ENCODE results near the gene LSAMP. TPM values are rescaled to one million over a fixed set of nuclear protein-coding genes. Genes with fewer than 3 reads are reported as not detected.

Gene LSAMP
- total and polyA plus RNA-seq, 2 of the 8 experiments (the other 6 are each of a cell fraction or from before 2014, with no cell fraction given): 1.8 to 5.7 TPM

- Histone ChIP-seq H2BK120ac (replicated peaks; ENCODE audit: low read depth, low read length) (no peak overlapping the region), H2BK20ac (ENCODE audit: low read length) (no peak overlapping the region), H3K9me3 (ENCODE audit: insufficient read depth in 2 of 2, low read depth in 1 of 2, low read length in 1 of 2) (no peaks in the 10 kb centered on the region), H3K23me2 (ENCODE audit: low read depth, low read length) (no peaks in the 10 kb centered on the region), H2BK5ac (ENCODE audit: low read depth, low read length) (no peak overlapping the region), H3K4me3 (ENCODE audit: extremely low read depth in 1 of 4, insufficient read depth in 2 of 4, low read depth in 3 of 4, low read length in 4 of 4) (no peak overlapping the region), H4K8ac (ENCODE audit: extremely low read depth, insufficient read depth, low read length) (no peak overlapping the region), H4K20me1 (replicated peaks in 1 of 2; ENCODE audit: control insufficient read depth in 1 of 2, insufficient read depth in 2 of 2, low read length in 2 of 2) (no peaks in the 10 kb centered on the region), H3K56ac (replicated peaks; ENCODE audit: insufficient read length, low read depth, low read length) (no peak overlapping the region), H4K5ac (ENCODE audit: insufficient read length, low read depth, low read length) (no peak overlapping the region), H3K79me1 (ENCODE audit: low read depth, low read length) (no peaks in the 10 kb centered on the region), H3K27me3 (replicated peaks in 1 of 4; ENCODE audit: control insufficient read depth in 3 of 4, extremely low read depth in 1 of 4, insufficient read depth in 3 of 4, low read length in 3 of 4) (no peaks in the 10 kb centered on the region), H3K9ac (replicated peaks in 1 of 4; ENCODE audit: extremely low read depth in 1 of 4, low read depth in 3 of 4, low read length in 3 of 4) (no peak overlapping the region), H3K4me2 (ENCODE audit: insufficient read depth in 1 of 2, low read depth in 2 of 2, low read length in 2 of 2) (no peak overlapping the region), H3K23ac (ENCODE audit: insufficient read length) (no peak overlapping the region), H2AFZ (ENCODE audit: low read length) (no peak overlapping the region), H4K91ac (replicated peaks; ENCODE audit: insufficient read length, low read length) (no peak overlapping the region), H3K36me3 (ENCODE audit: control insufficient read depth in 2 of 4, insufficient read depth in 4 of 4, low read length in 3 of 4) (no peaks in the 10 kb centered on the region), H2AK5ac (ENCODE audit: low read depth, low read length) (no peak overlapping the region), H2BK12ac (ENCODE audit: low read depth, low read length) (no peak overlapping the region), H3K4me1 (replicated peaks in 1 of 4; ENCODE audit: control insufficient read depth in 3 of 4, insufficient read depth in 4 of 4, low read length in 3 of 4) (no peaks in the 10 kb centered on the region), H2BK15ac (ENCODE audit: low read length) (no peak overlapping the region), H3K79me2 (ENCODE audit: control insufficient read depth in 1 of 2, insufficient read depth in 2 of 2, low read length in 2 of 2) (no peaks in the 10 kb centered on the region), H3K4ac (replicated peaks; ENCODE audit: insufficient read length, low read depth, low read length) (no peak overlapping the region), H3K14ac (ENCODE audit: insufficient read length) (no peak overlapping the region), H3K27ac (ENCODE audit: low read depth, low read length) (no peak overlapping the region), H3K18ac (ENCODE audit: extremely low read depth, low read length) (no peak overlapping the region)
- POLR2A ChIA-PET (ENCODE audit: partially characterized antibody): no interaction called here
- FAIRE-seq (no peak), DNase-seq (ENCODE audit: low read depth in 1 of 2, low spot score in 2 of 2) (no peak)
- CTCF ChIA-PET (ENCODE audit: partially characterized antibody): interaction anchor here (0.6 to 2.6 kb wide), 2 partner anchors 10 to 412 kb away, joined by 3 to 7 read pairs; no protein-coding TSS in a partner anchor
- WGBS, 2 experiments (ENCODE audit: extremely low coverage in 1 of 2, insufficient coverage in 1 of 2, insufficient read length in 1 of 2, insufficient replicate concordance in 2 of 2, low coverage in 1 of 2, low lambda C conversion rate in 2 of 2, missing lambda C conversion rate in 1 of 2): 86% methylated on average over 2 of the region's 2 CpGs; no CpG with 5 or more reads in 1 of the 2 experiments
- TF ChIP-seq CBX8 (IDR thresholded peaks at IDR 0.05; ENCODE audit: borderline replicate concordance, low read depth, low read length): no peak
- TF ChIP-seq SP1 (IDR thresholded peaks at IDR 0.05; ENCODE audit: low read depth, low read length): no peak
- no peak for TF ChIP-seq HDAC2 (IDR thresholded peaks at IDR 0.05; ENCODE audit: borderline replicate concordance in 1 of 2, low read depth in 2 of 2, low read length in 2 of 2)
- no peak for TF ChIP-seq RXRA (IDR thresholded peaks at IDR 0.05; ENCODE audit: insufficient read depth, low read depth, low read length)
- no peak for TF ChIP-seq RNF2 (IDR thresholded peaks at IDR 0.05; ENCODE audit: borderline replicate concordance, low read depth, low read length, missing control alignments, poor library complexity, severe bottlenecking)
- TF ChIP-seq SIRT6 (IDR thresholded peaks at IDR 0.05; ENCODE audit: low read length): no peak
- no peak for TF ChIP-seq SP2 (IDR thresholded peaks at IDR 0.05; ENCODE audit: low read length)
- TF ChIP-seq CREB1 (IDR thresholded peaks at IDR 0.05): no peak
- no peak for TF ChIP-seq CBX5 (IDR thresholded peaks at IDR 0.05; ENCODE audit: low read depth, low read length)
- TF ChIP-seq RAD21 (IDR thresholded peaks at IDR 0.05 in 1 of 2, conservative IDR thresholded peaks at IDR 0.05 in 1 of 2; ENCODE audit: low read depth in 2 of 2, low read length in 2 of 2): no peak
- no peak for TF ChIP-seq BCL11A (IDR thresholded peaks at IDR 0.05; ENCODE audit: low read depth in 2 of 2, low read length in 2 of 2)
- TF ChIP-seq SUZ12 (IDR thresholded peaks at IDR 0.05; ENCODE audit: low read length): no peak
- no peak for TF ChIP-seq TCF12 (IDR thresholded peaks at IDR 0.05; ENCODE audit: low read depth, low read length)
- TF ChIP-seq BACH1 (IDR thresholded peaks at IDR 0.05; ENCODE audit: low read length): no peak
These were observed 45.5 kb downstream of the LSAMP start for GRCh38 chr3:116399701-116400226.

Measured in H1 (cell line).